ENCODE data around the gene MATN4. TPM values are rescaled to one million over a fixed set of nuclear protein-coding genes. Genes with fewer than 3 reads are reported as not detected.

The MATN4 gene
- total RNA-seq, 1 donor from 2014 or later = not detected

- no peak overlapping the region for H3K4me3 Mint-ChIP-seq
- H3K27ac Mint-ChIP-seq = no peak overlapping the region
- intact Hi-C loops (cut with micrococcal nuclease) = no loop called here
- ChIA-PET CTCF (no interaction called here), POLR2A (no interaction called here)
- H3K27me3 Mint-ChIP-seq = peaks cover 5% of the 10 kb centered on the region
- no peak for TF ChIP-seq CTCF (IDR thresholded peaks at IDR 0.05)
- no peaks in the 10 kb centered on the region for H3K36me3 Mint-ChIP-seq (ENCODE audit: low read depth)
- DNase-seq (no peak), ATAC-seq (ENCODE audit: low read depth) (no peak)
- no peaks in the 10 kb centered on the region for H3K9me3 Mint-ChIP-seq
- no peaks in the 10 kb centered on the region for H3K4me1 Mint-ChIP-seq
Observed at GRCh38 chr20:45336530-45337366, 28.6 kb upstream of the MATN4 start.

- ChIA-PET CTCF (no interaction called here), POLR2A (no interaction called here)
- no peaks in the 10 kb centered on the region for H3K36me3 Mint-ChIP-seq (ENCODE audit: low read depth)
- H3K27ac Mint-ChIP-seq = no peak overlapping the region
- H3K4me3 Mint-ChIP-seq = no peak overlapping the region
- ATAC-seq (ENCODE audit: low read depth) = no peak
- H3K27me3 Mint-ChIP-seq = no peaks in the 10 kb centered on the region
- no peaks in the 10 kb centered on the region for H3K4me1 Mint-ChIP-seq
- no peaks in the 10 kb centered on the region for H3K9me3 Mint-ChIP-seq
- intact Hi-C loops (cut with micrococcal nuclease) = no loop called here
- DNase-seq = no peak
- no peak for TF ChIP-seq CTCF (IDR thresholded peaks at IDR 0.05)
Observed at GRCh38 chr20:45330476-45330875, 22.4 kb upstream of the MATN4 start.

GRCh38 chr20:45329497-45330319, 21.6 kb upstream of the MATN4 start:
- no peak for TF ChIP-seq CTCF (IDR thresholded peaks at IDR 0.05)
- H3K36me3 Mint-ChIP-seq (ENCODE audit: low read depth) = no peaks in the 10 kb centered on the region
- DNase-seq (no peak), ATAC-seq (ENCODE audit: low read depth) (no peak)
- H3K27me3 Mint-ChIP-seq = no peaks in the 10 kb centered on the region
- POLR2A ChIA-PET = no interaction called here
- H3K9me3 Mint-ChIP-seq = no peaks in the 10 kb centered on the region
- intact Hi-C loops (cut with micrococcal nuclease) = no loop called here
- CTCF ChIA-PET = no interaction called here
- no peak overlapping the region for H3K27ac Mint-ChIP-seq
- no peak overlapping the region for H3K4me3 Mint-ChIP-seq
- no peaks in the 10 kb centered on the region for H3K4me1 Mint-ChIP-seq

GRCh38 chr20:45328451-45328850, 20.4 kb upstream of the MATN4 start:
- ChIA-PET CTCF (no interaction called here), POLR2A (no interaction called here)
- DNase-seq = no peak

More at GRCh38 chr20:45328451-45328850, 20.4 kb upstream of the MATN4 start:
- no peak for TF ChIP-seq CTCF (IDR thresholded peaks at IDR 0.05)
- H3K27ac Mint-ChIP-seq = no peak overlapping the region
- ATAC-seq (ENCODE audit: low read depth) = no peak
- H3K36me3 Mint-ChIP-seq (ENCODE audit: low read depth) = no peaks in the 10 kb centered on the region
- no peaks in the 10 kb centered on the region for H3K9me3 Mint-ChIP-seq
- H3K27me3 Mint-ChIP-seq = no peaks in the 10 kb centered on the region
- H3K4me1 Mint-ChIP-seq = no peaks in the 10 kb centered on the region
- H3K4me3 Mint-ChIP-seq = no peak overlapping the region
- intact Hi-C loops (cut with micrococcal nuclease) = no loop called here
